DOHH2 (cell line): ENCODE results near the gene CLPSL2.

Experiments
- H3F3A ChIP-seq: fragments of 200-600 bp; sonication (generic), shearing (Covaris generic); 2 replicates; pipeline ENCODE4 v1.6.0; 2016; ENCODE audit warnings: antibody characterized with exemption, mild to moderate bottlenecking; ENCODE audit not compliant: control insufficient read depth, insufficient read depth
- H3K27ac ChIP-seq: fragments of 200-600 bp; sonication (generic); 2 replicates; pipeline ENCODE4 v1.5.1; 2014; ENCODE audit warnings: low read depth, mild to moderate bottlenecking, low read length, moderate library complexity
- H3K27me3 ChIP-seq: fragments of 200-600 bp; sonication (generic); 2 replicates; pipeline ENCODE4 v1.6.1; 2014; ENCODE audit warnings: mild to moderate bottlenecking, low read length, mixed read lengths; ENCODE audit not compliant: control insufficient read depth
- H3K36me3 ChIP-seq: fragments of 200-600 bp; sonication (generic); 2 replicates; pipeline ENCODE4 v1.6.1; 2014; ENCODE audit warnings: mild to moderate bottlenecking, low read length, moderate library complexity, mixed read lengths; ENCODE audit not compliant: control insufficient read depth
- H3K4me1 ChIP-seq: fragments of 200-600 bp; sonication (generic); 2 replicates; pipeline ENCODE4 v1.6.1; 2014; ENCODE audit warnings: mild to moderate bottlenecking, low read length, mixed read lengths; ENCODE audit not compliant: control insufficient read depth
- H3K4me2 ChIP-seq: fragments of 200-600 bp; sonication (generic); 2 replicates; pipeline ENCODE4 v1.6.0; 2014; ENCODE audit warnings: mild to moderate bottlenecking, low read length, moderate library complexity
- H3K4me3 ChIP-seq: fragments of 200-600 bp; sonication (generic); 2 replicates; pipeline ENCODE4 v1.5.1; 2014; ENCODE audit warnings: mild to moderate bottlenecking, low read length, mixed read lengths
- H3K79me2 ChIP-seq: fragments of 200-600 bp; sonication (generic); 2 replicates; pipeline ENCODE4 v1.6.1; 2014; ENCODE audit warnings: mild to moderate bottlenecking, low read length, mixed read lengths; ENCODE audit not compliant: control insufficient read depth
- H3K9me2 ChIP-seq: fragments of 200-600 bp; sonication (generic); replicated peaks from 2 replicates; pipeline ENCODE4 v1.6.1; 2014; ENCODE audit warnings: mild to moderate bottlenecking, low read length, mixed read lengths; ENCODE audit not compliant: control insufficient read depth
- H3K9me3 ChIP-seq: fragments of 200-600 bp; sonication (generic); 2 replicates; pipeline ENCODE4 v1.6.1; 2014; ENCODE audit warnings: antibody characterized with exemption, low read length, mixed read lengths; ENCODE audit not compliant: control insufficient read depth, insufficient read depth
- H4K20me1 ChIP-seq: fragments of 200-600 bp; sonication (generic); 2 replicates; pipeline ENCODE4 v1.6.0; 2014; ENCODE audit warnings: low read depth, mild to moderate bottlenecking, antibody characterized with exemption, low read length, moderate library complexity; ENCODE audit not compliant: control insufficient read depth, insufficient read depth
- EZH2phosphoT487 ChIP-seq: fragments of 200-600 bp; sonication (generic); IDR thresholded peaks from 2 replicates; pipeline ENCODE4 v1.6.1; 2017; ENCODE audit warnings: borderline replicate concordance, mild to moderate bottlenecking, antibody characterized with exemption, low read length, moderate library complexity, mixed read lengths
- TF ChIP-seq, protein P1 (sequence below): fragments of 200-600 bp; sonication (generic); IDR thresholded peaks from one replicate; pipeline ENCODE4 v1.5.1; 2014; ENCODE audit warnings: antibody characterized with exemption, mild to moderate bottlenecking, low read depth, low read length; ENCODE audit not compliant: poor library complexity, severe bottlenecking

The CLPSL2 gene

DNA sequence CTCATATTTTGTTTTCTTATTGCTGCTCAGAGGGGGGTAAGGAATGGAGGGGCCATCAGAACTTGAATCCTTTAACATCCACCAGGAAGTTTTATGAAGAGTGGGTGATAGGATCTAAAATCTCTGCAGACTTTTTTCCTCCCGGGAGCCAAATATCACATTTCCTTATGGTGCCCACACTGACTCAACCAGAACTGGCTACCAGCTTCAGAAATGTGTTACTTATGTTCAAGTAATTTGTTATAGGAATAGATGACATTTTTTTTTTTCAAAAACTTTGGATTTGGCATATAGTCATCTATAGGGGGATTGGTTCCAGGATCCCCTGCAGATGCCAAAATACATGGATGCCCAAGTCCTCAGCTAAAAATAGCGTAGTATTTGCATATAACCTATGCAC lies 47.2 kb downstream of the CLPSL2 start:
- Histone ChIP-seq H3K79me2 (no peaks in the 10 kb centered on the region), H3K27me3 (no peaks in the 10 kb centered on the region), H3K4me1 (peaks cover 4% of the 10 kb centered on the region), H3K9me3 (no peaks in the 10 kb centered on the region), H3K36me3 (no peaks in the 10 kb centered on the region), H3K4me3 (no peak overlapping the region), H4K20me1 (no peaks in the 10 kb centered on the region), H3K27ac (no peak overlapping the region), H3K4me2 (no peak overlapping the region), H3K9me2 (no peaks in the 10 kb centered on the region), H3F3A (no peaks in the 10 kb centered on the region)
- TF ChIP-seq EZH2phosphoT487 = no peak
- TF ChIP-seq, protein P1, sequence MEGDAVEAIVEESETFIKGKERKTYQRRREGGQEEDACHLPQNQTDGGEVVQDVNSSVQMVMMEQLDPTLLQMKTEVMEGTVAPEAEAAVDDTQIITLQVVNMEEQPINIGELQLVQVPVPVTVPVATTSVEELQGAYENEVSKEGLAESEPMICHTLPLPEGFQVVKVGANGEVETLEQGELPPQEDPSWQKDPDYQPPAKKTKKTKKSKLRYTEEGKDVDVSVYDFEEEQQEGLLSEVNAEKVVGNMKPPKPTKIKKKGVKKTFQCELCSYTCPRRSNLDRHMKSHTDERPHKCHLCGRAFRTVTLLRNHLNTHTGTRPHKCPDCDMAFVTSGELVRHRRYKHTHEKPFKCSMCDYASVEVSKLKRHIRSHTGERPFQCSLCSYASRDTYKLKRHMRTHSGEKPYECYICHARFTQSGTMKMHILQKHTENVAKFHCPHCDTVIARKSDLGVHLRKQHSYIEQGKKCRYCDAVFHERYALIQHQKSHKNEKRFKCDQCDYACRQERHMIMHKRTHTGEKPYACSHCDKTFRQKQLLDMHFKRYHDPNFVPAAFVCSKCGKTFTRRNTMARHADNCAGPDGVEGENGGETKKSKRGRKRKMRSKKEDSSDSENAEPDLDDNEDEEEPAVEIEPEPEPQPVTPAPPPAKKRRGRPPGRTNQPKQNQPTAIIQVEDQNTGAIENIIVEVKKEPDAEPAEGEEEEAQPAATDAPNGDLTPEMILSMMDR = no peak

DNA sequence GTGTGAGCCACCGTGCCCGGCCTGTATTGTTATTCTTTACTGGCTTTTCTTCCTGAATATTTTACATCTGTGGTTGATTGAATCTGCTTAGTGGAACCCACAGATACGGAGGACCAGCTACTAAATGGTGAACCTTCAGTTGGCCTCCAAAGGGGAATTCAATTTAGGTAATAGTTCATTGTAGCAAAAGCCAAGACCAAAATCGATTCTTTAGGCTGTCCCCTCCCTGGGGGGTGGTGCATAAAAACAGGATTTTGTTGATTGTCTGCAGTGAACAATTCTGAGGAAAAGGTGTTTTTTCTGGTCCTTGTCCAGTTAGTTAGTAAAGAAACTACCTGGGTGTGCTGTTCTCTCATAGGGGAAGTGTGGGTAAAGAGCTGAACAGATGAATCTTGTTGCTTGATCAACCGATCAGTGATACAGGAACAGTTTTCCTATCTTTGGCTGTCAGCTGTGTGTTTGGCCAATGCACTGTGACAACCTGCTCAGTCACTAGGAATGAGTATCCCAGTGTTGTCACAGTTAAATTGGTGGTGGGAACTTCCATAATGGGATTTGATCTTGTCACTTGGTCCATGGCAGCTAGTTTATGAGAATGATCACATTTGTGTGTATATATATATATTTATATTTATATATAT lies 48.3 kb downstream of the CLPSL2 start:
- TF ChIP-seq EZH2phosphoT487 = no peak
- TF ChIP-seq, protein P1 = no peak
- Histone ChIP-seq H3K27me3 (no peaks in the 10 kb centered on the region), H3K4me1 (peaks cover 4% of the 10 kb centered on the region), H3K36me3 (no peaks in the 10 kb centered on the region), H4K20me1 (no peaks in the 10 kb centered on the region), H3K9me3 (no peaks in the 10 kb centered on the region), H3K9me2 (no peaks in the 10 kb centered on the region), H3K4me2 (no peak overlapping the region), H3F3A (no peaks in the 10 kb centered on the region), H3K27ac (no peak overlapping the region), H3K4me3 (no peak overlapping the region), H3K79me2 (no peaks in the 10 kb centered on the region)
